H1 (cell line): Measurements from ENCODE around the gene INTS7. TPM values are rescaled to one million over a fixed set of nuclear protein-coding genes. Genes with fewer than 3 reads are reported as not detected.

Experiments used
- CTCF ChIA-PET: fragments of 300-600 bp; sonication (Branson Sonifier 250); formaldehyde crosslinking; loops from one replicate; lab custom pipeline; 2021; ENCODE audit not compliant: partially characterized antibody; lab: Charles Lee
- POLR2A ChIA-PET: fragments of 300-600 bp; sonication (Branson Sonifier 250); formaldehyde crosslinking; loops from one replicate; lab custom pipeline; 2021; ENCODE audit warnings: inconsistent platforms; ENCODE audit not compliant: partially characterized antibody; lab: Charles Lee
- DNase-seq, 2 experiments: peaks; one replicate each; pipeline versions ENCODE4 v3.0.0 to v3.0.0-alpha.2; 2010 to 2022; ENCODE audit warnings: low spot score in 2 of 2, low read depth in 1 of 2, mixed read lengths in 1 of 2
- FAIRE-seq: peaks from 2 replicates; lab custom pipeline; 2011; peaks lifted over from hg19 to GRCh38; lab: Jason Lieb, UNC
- H2AFZ ChIP-seq: 2 replicates; pipeline ENCODE4 v1.8.1; 2012; ENCODE audit warnings: low read length, inconsistent platforms
- H2AK5ac ChIP-seq: 2 replicates; pipeline ENCODE4 v1.6.1; 2013; ENCODE audit warnings: low read depth, low read length
- H2BK120ac ChIP-seq: replicated peaks from 2 replicates; pipeline ENCODE3; 2013; ENCODE audit warnings: low read depth, low read length, inconsistent platforms
- H2BK12ac ChIP-seq: 2 replicates; pipeline ENCODE4 v1.6.1; 2013; ENCODE audit warnings: low read depth, low read length
- H2BK15ac ChIP-seq: 2 replicates; pipeline ENCODE4 v1.6.1; 2013; ENCODE audit warnings: low read length
- H2BK20ac ChIP-seq: 2 replicates; pipeline ENCODE4 v1.6.1; 2013; ENCODE audit warnings: low read length
- H2BK5ac ChIP-seq: 2 replicates; pipeline ENCODE4 v1.6.1; 2013; ENCODE audit warnings: low read depth, low read length
- H3K14ac ChIP-seq: 2 replicates; pipeline ENCODE4 v1.6.1; 2013; ENCODE audit warnings: inconsistent platforms; ENCODE audit not compliant: insufficient read length
- H3K18ac ChIP-seq: 2 replicates; pipeline ENCODE4 v1.6.1; 2013; ENCODE audit warnings: low read length; ENCODE audit errors: extremely low read depth
- H3K23ac ChIP-seq: 2 replicates; pipeline ENCODE4 v1.6.1; 2013; ENCODE audit warnings: inconsistent platforms; ENCODE audit not compliant: insufficient read length
- H3K23me2 ChIP-seq: 2 replicates; pipeline ENCODE4 v1.6.1; 2013; ENCODE audit warnings: low read depth, low read length
- H3K27ac ChIP-seq: 2 replicates; pipeline ENCODE4 v1.6.1; 2011; ENCODE audit warnings: low read depth, low read length, inconsistent platforms
- H3K27me3 ChIP-seq, 4 experiments: replicated peaks in 1 of 4; 1 replicate in 1 of 4; 2 replicates in 3 of 4; pipeline versions ENCODE4 v1.6.1 to v1.8.1; 2011 to 2013; ENCODE audit warnings: low read length in 3 of 4, mild to moderate bottlenecking in 3 of 4, inconsistent platforms in 2 of 4, mixed read lengths in 2 of 4, moderate library complexity in 1 of 4; ENCODE audit not compliant: control insufficient read depth in 3 of 4, insufficient read depth in 3 of 4; ENCODE audit errors: extremely low read depth in 1 of 4
- H3K36me3 ChIP-seq, 4 experiments: 2 replicates each; pipeline versions ENCODE4 v1.6.1 to v1.8.1; 2011 to 2013; ENCODE audit warnings: mild to moderate bottlenecking in 4 of 4, low read length in 3 of 4, moderate library complexity in 2 of 4, control low read depth in 1 of 4, inconsistent platforms in 1 of 4; ENCODE audit not compliant: insufficient read depth in 4 of 4, control insufficient read depth in 2 of 4
- H3K4ac ChIP-seq: replicated peaks from 2 replicates; pipeline ENCODE3; 2013; ENCODE audit warnings: low read length, low read depth, mixed read lengths, inconsistent platforms; ENCODE audit not compliant: insufficient read length
- H3K4me1 ChIP-seq, 4 experiments: replicated peaks in 1 of 4; 1 replicate in 1 of 4; 2 replicates in 3 of 4; pipeline versions ENCODE4 v1.6.1 to v1.8.1; 2011 to 2013; ENCODE audit warnings: low read length in 3 of 4, inconsistent platforms in 2 of 4, mixed read lengths in 1 of 4; ENCODE audit not compliant: insufficient read depth in 4 of 4, control insufficient read depth in 3 of 4
- H3K4me2 ChIP-seq, 2 experiments: 2 replicates each; pipeline versions ENCODE4 v1.6.1 to v1.8.1; 2011 to 2013; ENCODE audit warnings: low read depth in 2 of 2, low read length in 2 of 2, control low read depth in 1 of 2, inconsistent platforms in 1 of 2, mild to moderate bottlenecking in 1 of 2; ENCODE audit not compliant: insufficient read depth in 1 of 2
- H3K4me3 ChIP-seq, 4 experiments: fragments of 200-600, 300-600 bp in 1 of 4; sonication (generic), shearing (Covaris generic), sonication (Bioruptor Twin) in 1 of 4; 2 replicates each; pipeline versions ENCODE4 v1.5.1 to v1.8.1; 2011 to 2016; ENCODE audit warnings: low read length in 4 of 4, low read depth in 3 of 4, control low read depth in 2 of 4, inconsistent platforms in 2 of 4, mild to moderate bottlenecking in 2 of 4, mixed read lengths in 1 of 4, moderate library complexity in 1 of 4; ENCODE audit not compliant: insufficient read depth in 2 of 4; ENCODE audit errors: extremely low read depth in 1 of 4
- H3K56ac ChIP-seq: replicated peaks from 2 replicates; pipeline ENCODE3; 2013; ENCODE audit warnings: low read depth, mild to moderate bottlenecking, mixed read lengths, low read length, inconsistent platforms; ENCODE audit not compliant: insufficient read length
- H3K79me1 ChIP-seq: 2 replicates; pipeline ENCODE4 v1.6.1; 2013; ENCODE audit warnings: low read depth, low read length, control low read depth
- H3K79me2 ChIP-seq, 2 experiments: 2 replicates each; pipeline versions ENCODE4 v1.6.1 to v1.8.1; 2012 to 2013; ENCODE audit warnings: low read length in 2 of 2, mild to moderate bottlenecking in 2 of 2, inconsistent platforms in 1 of 2; ENCODE audit not compliant: insufficient read depth in 2 of 2, control insufficient read depth in 1 of 2
- H3K9ac ChIP-seq, 4 experiments: replicated peaks in 1 of 4; 1 replicate in 1 of 4; 2 replicates in 3 of 4; pipeline versions ENCODE4 v1.6.1 to v1.8.1; 2011 to 2013; ENCODE audit warnings: low read depth in 3 of 4, low read length in 3 of 4, control low read depth in 2 of 4, mild to moderate bottlenecking in 2 of 4, moderate library complexity in 2 of 4, inconsistent platforms in 1 of 4; ENCODE audit errors: extremely low read depth in 1 of 4
- H3K9me3 ChIP-seq, 2 experiments: 2 replicates each; pipeline versions ENCODE4 v1.6.1 to v1.8.1; 2012 to 2013; ENCODE audit warnings: mild to moderate bottlenecking in 2 of 2, moderate library complexity in 2 of 2, control low read depth in 1 of 2, inconsistent platforms in 1 of 2, low read depth in 1 of 2, low read length in 1 of 2, mixed read lengths in 1 of 2; ENCODE audit not compliant: insufficient read depth in 2 of 2
- H4K20me1 ChIP-seq, 2 experiments: replicated peaks in 1 of 2; 2 replicates each; pipeline versions ENCODE3 to v1.8.1; 2011 to 2013; ENCODE audit warnings: inconsistent platforms in 2 of 2, low read length in 2 of 2, mild to moderate bottlenecking in 1 of 2; ENCODE audit not compliant: insufficient read depth in 2 of 2, control insufficient read depth in 1 of 2
- H4K5ac ChIP-seq: 2 replicates; pipeline ENCODE4 v1.6.1; 2013; ENCODE audit warnings: low read length, low read depth, mixed read lengths, inconsistent platforms; ENCODE audit not compliant: insufficient read length
- H4K8ac ChIP-seq: 2 replicates; pipeline ENCODE4 v1.8.0; 2013; ENCODE audit warnings: mild to moderate bottlenecking, moderate library complexity, low read length, inconsistent platforms; ENCODE audit not compliant: insufficient read depth; ENCODE audit errors: extremely low read depth
- H4K91ac ChIP-seq: replicated peaks from 2 replicates; pipeline ENCODE3; 2013; ENCODE audit warnings: low read length, mixed read lengths, inconsistent platforms; ENCODE audit not compliant: insufficient read length
- JUN ChIP-seq: IDR thresholded peaks from 2 replicates; pipeline ENCODE4 v1.6.1; 2011; ENCODE audit warnings: low read depth, mild to moderate bottlenecking, improper control_type of control experiment, low read length
- POLR2A ChIP-seq, 2 experiments: IDR thresholded peaks; 1 replicate in 1 of 2; 2 replicates in 1 of 2; pipeline ENCODE4 v1.6.1; 2011; ENCODE audit warnings: low read depth in 2 of 2, low read length in 2 of 2, mild to moderate bottlenecking in 2 of 2; ENCODE audit errors: control extremely low read depth in 1 of 2
- SRF ChIP-seq: IDR thresholded peaks from 2 replicates; pipeline ENCODE4 v1.6.1; 2011; ENCODE audit warnings: mild to moderate bottlenecking, low read depth, low read length, moderate library complexity
- WGBS, 2 experiments: shearing (Covaris generic) in 1 of 2; methylation state at CpG; one replicate each; pipeline versions ENCODE4 v1.1.6 to v1.1.7; 2013 to 2015; ENCODE audit warnings: low lambda C conversion rate in 2 of 2, mixed read lengths in 2 of 2, inconsistent platforms in 1 of 2, low coverage in 1 of 2, missing lambda C conversion rate in 1 of 2; ENCODE audit not compliant: insufficient replicate concordance in 2 of 2, insufficient coverage in 1 of 2, insufficient read length in 1 of 2; ENCODE audit errors: extremely low coverage in 1 of 2, missing lambda C conversion rate in 1 of 2; 5-methylcytosine and 5-hydroxymethylcytosine counted together
- polyA plus RNA-seq, 7 experiments: library from polyadenylated mRNA; depleted of rRNA in 3 of 7; stranded (reverse) in 5 of 7; unstranded in 2 of 7; fragments of >200 nt in 5 of 7; fragments of 200-250 nt in 2 of 7; gene quantifications; 1 replicate in 5 of 7; 2 replicates in 1 of 7; 4 replicates in 1 of 7; pipeline versions ENCODE4 v1.2.1 to v1.2.3, GENCODE V29; 2011 to 2013; ENCODE audit warnings: missing spikeins in 2 of 7, mixed read lengths in 2 of 7
- total RNA-seq: library from RNA; stranded (reverse); fragmentation: NEBNext Ultra II Directional; extraction: Animal tissue kit (Norgen Biotek cat#: 25700); gene quantifications from 2 replicates; pipeline ENCODE4 v1.2.1, GENCODE V29; 2021

Gene INTS7
- total and polyA plus RNA-seq, 2 of the 8 experiments (the other 6 are each of a cell fraction or from before 2014, with no cell fraction given), result 15.2 to 22.4 TPM

GRCh38 chr1:211909395-211909794 lies 126.0 kb downstream of the INTS7 start:
- H4K8ac ChIP-seq, result no peak overlapping the region; the same call in 1 of the 2 replicates
- POLR2A ChIA-PET, result no interaction called here
- H4K5ac ChIP-seq, result no peak overlapping the region
- H3K56ac ChIP-seq, result no peak overlapping the region
- H3K23ac ChIP-seq, result no peak overlapping the region
- DNase-seq (no peak), FAIRE-seq (no peak)
- H3K14ac ChIP-seq, result no peak overlapping the region
- H3K18ac ChIP-seq, result no peak overlapping the region
- no peaks in the 10 kb centered on the region for H3K79me2 ChIP-seq
- no peaks in the 10 kb centered on the region for H3K4me1 ChIP-seq
- H3K4ac ChIP-seq, result no peak overlapping the region
- no peaks in the 10 kb centered on the region for H3K79me1 ChIP-seq
- CTCF ChIA-PET, result interaction anchor here (0.6 to 1.5 kb wide), 3 partner anchors 10 to 211 kb away, joined by 3 to 4 read pairs (median 3); no protein-coding TSS in a partner anchor
- no peak overlapping the region for H3K27ac ChIP-seq
- WGBS, 2 experiments, result 85% methylated on average over 9 of the region's 9 CpGs; no CpG with 5 or more reads in 1 of the 2 experiments
- H2BK15ac ChIP-seq, result no peak overlapping the region
- no peaks in the 10 kb centered on the region for H3K23me2 ChIP-seq
- H2BK12ac ChIP-seq, result no peak overlapping the region
- no peak overlapping the region for H3K4me2 ChIP-seq
- H3K9ac ChIP-seq, result no peak overlapping the region
- no peak overlapping the region for H2BK120ac ChIP-seq
- peaks cover 0 to 6% of the 10 kb centered on the region in 2 experiments; a peak in 2 of 4 replicates for H3K9me3 ChIP-seq
- no peak for TF ChIP-seq SRF
- no peak for TF ChIP-seq JUN
- no peak for TF ChIP-seq POLR2A (IDR thresholded peaks at IDR 0.05; ENCODE audit: control extremely low read depth in 1 of 2, low read depth in 2 of 2, low read length in 2 of 2)
- TF ChIP-seq, all 59 proteins: peak for 0
- Histone ChIP-seq H4K20me1 (no peaks in the 10 kb centered on the region), H3K27me3 (no peaks in the 10 kb centered on the region), H2AFZ (no peak overlapping the region), H4K91ac (no peak overlapping the region), H3K36me3 (no peaks in the 10 kb centered on the region), H3K4me3 (no peak overlapping the region), H2BK20ac (no peak overlapping the region), H2AK5ac (no peak overlapping the region), H2BK5ac (no peak overlapping the region)
